Measurements from ENCODE around the gene MSI2. TPM values are rescaled to one million over a fixed set of nuclear protein-coding genes. Genes with fewer than 3 reads are reported as not detected.

Gene MSI2
- total and polyA plus RNA-seq, 7 donors, result 12.6 to 25.8 (median 21.3) TPM

GRCh38 chr17:57363580-57363979 lies 107.3 kb downstream of the MSI2 start:
- DNase-seq, result no peak
- TF ChIP-seq POLR2AphosphoS5 (IDR thresholded peaks at IDR 0.05), result no peak
- no peak for TF ChIP-seq EP300 (IDR thresholded peaks at IDR 0.05)
- TF ChIP-seq, protein P1, sequence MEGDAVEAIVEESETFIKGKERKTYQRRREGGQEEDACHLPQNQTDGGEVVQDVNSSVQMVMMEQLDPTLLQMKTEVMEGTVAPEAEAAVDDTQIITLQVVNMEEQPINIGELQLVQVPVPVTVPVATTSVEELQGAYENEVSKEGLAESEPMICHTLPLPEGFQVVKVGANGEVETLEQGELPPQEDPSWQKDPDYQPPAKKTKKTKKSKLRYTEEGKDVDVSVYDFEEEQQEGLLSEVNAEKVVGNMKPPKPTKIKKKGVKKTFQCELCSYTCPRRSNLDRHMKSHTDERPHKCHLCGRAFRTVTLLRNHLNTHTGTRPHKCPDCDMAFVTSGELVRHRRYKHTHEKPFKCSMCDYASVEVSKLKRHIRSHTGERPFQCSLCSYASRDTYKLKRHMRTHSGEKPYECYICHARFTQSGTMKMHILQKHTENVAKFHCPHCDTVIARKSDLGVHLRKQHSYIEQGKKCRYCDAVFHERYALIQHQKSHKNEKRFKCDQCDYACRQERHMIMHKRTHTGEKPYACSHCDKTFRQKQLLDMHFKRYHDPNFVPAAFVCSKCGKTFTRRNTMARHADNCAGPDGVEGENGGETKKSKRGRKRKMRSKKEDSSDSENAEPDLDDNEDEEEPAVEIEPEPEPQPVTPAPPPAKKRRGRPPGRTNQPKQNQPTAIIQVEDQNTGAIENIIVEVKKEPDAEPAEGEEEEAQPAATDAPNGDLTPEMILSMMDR (IDR thresholded peaks at IDR 0.05), result no peak
- TF ChIP-seq POLR2A (IDR thresholded peaks at IDR 0.05), result no peak
- H3K27me3 ChIP-seq, result no peaks in the 10 kb centered on the region
- H3K4me3 ChIP-seq, result no peak overlapping the region
- intact Hi-C loops (cut with DNase I), result no loop called here
- no peak overlapping the region for H3K27ac ChIP-seq
- 97% methylated on average over 4 of the region's 4 CpGs for WGBS, 2 donors
- no peaks in the 10 kb centered on the region for H3K4me1 ChIP-seq
- no peaks in the 10 kb centered on the region for H3K36me3 ChIP-seq
- no peaks in the 10 kb centered on the region for H3K9me3 ChIP-seq

GRCh38 chr17:57363998-57364643 lies 107.8 kb downstream of the MSI2 start:
- H3K4me1 ChIP-seq, result no peaks in the 10 kb centered on the region
- no peak overlapping the region for H3K4me3 ChIP-seq
- H3K27me3 ChIP-seq, result no peaks in the 10 kb centered on the region
- no peak overlapping the region for H3K27ac ChIP-seq
- TF ChIP-seq POLR2AphosphoS5 (IDR thresholded peaks at IDR 0.05) (no peak), EP300 (IDR thresholded peaks at IDR 0.05) (no peak), POLR2A (IDR thresholded peaks at IDR 0.05) (no peak)
- TF ChIP-seq, protein P1 (IDR thresholded peaks at IDR 0.05), result no peak
- WGBS, 2 donors, result 83 to 88% methylated on average over 7 of the region's 7 CpGs
- H3K9me3 ChIP-seq, result no peaks in the 10 kb centered on the region
- intact Hi-C loops (cut with DNase I), result no loop called here
- no peaks in the 10 kb centered on the region for H3K36me3 ChIP-seq
- DNase-seq, result no peak

DNA sequence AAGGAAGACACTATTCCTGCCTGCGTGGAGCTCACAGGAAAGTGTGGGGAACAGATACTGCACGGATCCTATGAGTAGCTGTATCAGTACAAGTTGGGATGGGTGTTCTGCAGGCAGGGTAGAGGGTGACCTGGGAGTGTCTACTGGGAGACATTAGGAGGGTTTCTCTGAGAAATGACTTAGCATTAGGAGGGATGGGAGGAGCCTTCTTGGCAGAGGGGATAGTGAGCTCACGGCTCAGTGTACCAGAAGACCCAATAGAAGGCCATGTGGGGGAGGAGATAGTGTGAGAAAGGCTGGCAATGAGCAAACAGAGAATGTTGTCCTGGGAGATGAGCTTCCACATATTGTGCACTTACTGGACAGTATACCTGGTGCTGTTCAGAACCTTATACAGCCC lies 109.1 kb downstream of the MSI2 start:
- H3K4me1 ChIP-seq, result no peaks in the 10 kb centered on the region
- intact Hi-C loops (cut with DNase I), result no loop called here

DNA sequence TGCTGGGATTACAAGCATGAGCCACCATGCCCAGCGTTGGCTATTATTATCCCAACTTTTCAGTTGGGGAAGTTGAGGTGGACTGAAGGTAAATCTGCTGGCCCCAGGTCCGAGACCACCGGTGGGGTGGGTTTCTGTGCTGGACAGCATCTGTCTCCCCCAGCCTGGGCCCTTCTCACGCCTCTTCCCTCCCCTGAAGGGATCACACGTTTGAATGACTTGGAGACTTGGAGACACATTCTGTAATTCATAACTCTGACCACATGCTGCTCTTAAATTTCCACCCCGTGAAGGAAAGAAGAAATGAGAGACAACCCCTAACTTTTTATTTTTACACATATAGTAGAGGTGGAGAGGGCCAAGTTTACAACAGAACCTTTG lies 109.8 kb downstream of the MSI2 start:
- Histone ChIP-seq H3K27ac (no peak overlapping the region), H3K27me3 (no peaks in the 10 kb centered on the region), H3K4me1 (no peaks in the 10 kb centered on the region), H3K36me3 (no peaks in the 10 kb centered on the region), H3K4me3 (no peak overlapping the region), H3K9me3 (no peaks in the 10 kb centered on the region)
- DNase-seq, result no peak
- WGBS, 2 donors, result 83 to 87% methylated on average over 6 of the region's 6 CpGs
- no peak for TF ChIP-seq POLR2AphosphoS5 (IDR thresholded peaks at IDR 0.05)
- no peak for TF ChIP-seq EP300 (IDR thresholded peaks at IDR 0.05)
- TF ChIP-seq, protein P1 (IDR thresholded peaks at IDR 0.05), result no peak
- TF ChIP-seq POLR2A (IDR thresholded peaks at IDR 0.05), result no peak
- intact Hi-C loops (cut with DNase I), result no loop called here

More for the DNA sequence above, 109.1 kb downstream of the MSI2 start:
- no peaks in the 10 kb centered on the region for H3K36me3 ChIP-seq
- no peak for DNase-seq
- TF ChIP-seq POLR2AphosphoS5 (IDR thresholded peaks at IDR 0.05) (no peak), POLR2A (IDR thresholded peaks at IDR 0.05) (no peak), EP300 (IDR thresholded peaks at IDR 0.05) (no peak)
- TF ChIP-seq, protein P1 (IDR thresholded peaks at IDR 0.05), result no peak
- no peaks in the 10 kb centered on the region for H3K27me3 ChIP-seq
- WGBS, 2 donors, result 70 to 89% methylated on average over 3 of the region's 3 CpGs
- no peaks in the 10 kb centered on the region for H3K9me3 ChIP-seq
- no peak overlapping the region for H3K27ac ChIP-seq
- H3K4me3 ChIP-seq, result no peak overlapping the region

All from sigmoid colon (tissue), 7 donors.